ENCODE data around the gene TBX10. TPM values are rescaled to one million over a fixed set of nuclear protein-coding genes. Genes with fewer than 3 reads are reported as not detected.

The TBX10 gene
- total RNA-seq, 6 experiments from 2014 or later: not detected

- Mint-ChIP-seq H3K4me3 (no peak overlapping the region), H3K36me3 (ENCODE audit: low read depth) (no peaks in the 10 kb centered on the region), H3K4me1 (ENCODE audit: low read depth) (peaks cover 12% of the 10 kb centered on the region), H3K9me3 (no peaks in the 10 kb centered on the region), H3K27ac (no peak overlapping the region), H3K27me3 (ENCODE audit: insufficient read depth) (no peaks in the 10 kb centered on the region; the same call in 1 of the 2 replicates)
- no peak for TF ChIP-seq CTCF (IDR thresholded peaks at IDR 0.05)
- DNase-seq: no peak
Measured at GRCh38 chr11:67610302-67610868, 29.2 kb downstream of the TBX10 start.

DNA sequence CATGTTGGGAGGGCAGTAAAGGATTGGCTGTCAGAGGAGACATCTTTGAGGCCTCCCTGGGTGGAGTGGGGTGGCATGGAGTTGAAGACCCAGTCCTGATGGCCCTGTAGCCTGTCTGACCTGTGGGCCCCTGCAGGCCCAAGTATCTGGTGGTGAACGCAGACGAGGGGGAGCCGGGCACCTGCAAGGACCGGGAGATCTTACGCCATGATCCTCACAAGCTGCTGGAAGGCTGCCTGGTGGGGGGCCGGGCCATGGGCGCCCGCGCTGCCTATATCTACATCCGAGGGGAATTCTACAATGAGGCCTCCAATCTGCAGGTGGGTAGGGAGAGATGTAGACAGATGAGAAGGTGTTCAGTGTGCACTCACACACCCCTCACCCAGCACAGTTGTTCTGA is 30.2 kb downstream of the TBX10 start:
- Mint-ChIP-seq H3K27ac (no peak overlapping the region), H3K4me1 (ENCODE audit: low read depth) (peaks cover 12% of the 10 kb centered on the region), H3K9me3 (no peaks in the 10 kb centered on the region), H3K27me3 (ENCODE audit: insufficient read depth) (peaks cover 6% of the 10 kb centered on the region), H3K4me3 (no peak overlapping the region), H3K36me3 (ENCODE audit: low read depth) (no peaks in the 10 kb centered on the region)
- DNase-seq: no peak
- no peak for TF ChIP-seq CTCF (IDR thresholded peaks at IDR 0.05)

GRCh38 chr11:67608486-67608885 is 31.1 kb downstream of the TBX10 start:
- Mint-ChIP-seq H3K4me1 (ENCODE audit: low read depth) (peaks cover 12% of the 10 kb centered on the region), H3K36me3 (ENCODE audit: low read depth) (no peaks in the 10 kb centered on the region), H3K9me3 (no peaks in the 10 kb centered on the region), H3K27ac (no peak overlapping the region), H3K27me3 (ENCODE audit: insufficient read depth) (peaks cover 8% of the 10 kb centered on the region), H3K4me3 (peak overlapping the region; percentile 91)
- no peak for TF ChIP-seq CTCF (IDR thresholded peaks at IDR 0.05)
- DNase-seq: no peak

GRCh38 chr11:67607507-67607906 is 32.1 kb downstream of the TBX10 start:
- Mint-ChIP-seq H3K9me3 (0 out of 2 replicates have a peak, but pooled peaks cover 3% of the 10 kb centered on the region), H3K27ac (peak overlapping the region; percentile 81), H3K4me3 (peak overlapping the region; percentile 91), H3K4me1 (ENCODE audit: low read depth) (peaks cover 12% of the 10 kb centered on the region), H3K36me3 (ENCODE audit: low read depth) (no peaks in the 10 kb centered on the region), H3K27me3 (ENCODE audit: insufficient read depth) (peaks cover 13% of the 10 kb centered on the region)
- DNase-seq: no peak
- TF ChIP-seq CTCF (IDR thresholded peaks at IDR 0.05): no peak

DNA sequence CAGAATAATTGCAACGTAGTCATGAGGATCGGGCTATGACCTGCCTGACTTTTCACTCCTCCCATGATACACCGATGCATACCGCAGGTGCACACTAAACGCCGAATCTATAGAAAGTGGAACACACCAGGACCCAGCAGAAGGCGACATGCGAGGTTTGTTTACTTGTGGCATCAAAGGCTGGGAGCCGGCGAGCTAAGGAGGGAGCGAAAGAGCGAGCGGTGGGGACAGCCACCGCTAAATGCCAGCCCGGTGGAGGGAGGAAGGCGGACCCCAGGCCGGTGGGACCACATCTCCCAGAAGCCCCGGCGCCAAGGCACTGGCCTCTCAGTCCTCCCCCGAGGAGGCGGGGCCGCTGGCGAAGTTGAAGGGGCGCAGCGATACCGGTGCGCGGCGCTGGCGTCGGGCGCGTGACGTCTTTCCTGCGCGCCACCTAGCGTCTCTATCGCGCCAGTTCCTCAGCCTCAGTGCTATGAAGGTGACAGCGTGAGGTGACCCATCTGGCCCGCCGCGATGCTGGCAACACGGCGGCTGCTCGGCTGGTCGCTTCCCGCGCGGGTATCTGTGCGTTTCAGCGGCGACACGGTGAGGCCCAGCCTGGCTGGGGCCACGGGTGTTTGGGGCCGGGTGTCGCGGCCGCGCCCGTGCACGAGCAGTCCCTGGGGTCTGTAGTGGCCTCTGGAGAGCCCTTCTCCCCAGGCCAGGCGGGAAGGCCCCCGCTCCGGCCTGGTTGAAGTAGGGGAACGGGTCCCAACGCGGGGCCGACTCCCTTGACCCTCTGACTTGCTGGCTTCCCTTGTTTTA is 32.9 kb downstream of the TBX10 start, which contains the start of gene NDUFV1:
Gene NDUFV1, plus strand, starts transcription at position 445 of the 804 bp plus-strand sequence. Its CDS starts 69 bp downstream, at position 514.
- Mint-ChIP-seq H3K4me1 (ENCODE audit: low read depth) (peaks cover 12% of the 10 kb centered on the region), H3K27ac (peak within 1 kb of the TSS; percentile 81), H3K36me3 (ENCODE audit: low read depth) (no peaks in the 10 kb centered on the region), H3K27me3 (ENCODE audit: insufficient read depth) (peaks cover 15% of the 10 kb centered on the region), H3K9me3 (peaks cover 4% of the 10 kb centered on the region; the same call in 1 of the 2 replicates), H3K4me3 (peak within 1 kb of the TSS; percentile 91)
- TF ChIP-seq CTCF (IDR thresholded peaks at IDR 0.05): peak; percentile 81
- peak; percentile 83 for DNase-seq

Measured in HFFc6 (cell line).